ENCODE data around the gene KCNH1.

Gene KCNH1

DNA sequence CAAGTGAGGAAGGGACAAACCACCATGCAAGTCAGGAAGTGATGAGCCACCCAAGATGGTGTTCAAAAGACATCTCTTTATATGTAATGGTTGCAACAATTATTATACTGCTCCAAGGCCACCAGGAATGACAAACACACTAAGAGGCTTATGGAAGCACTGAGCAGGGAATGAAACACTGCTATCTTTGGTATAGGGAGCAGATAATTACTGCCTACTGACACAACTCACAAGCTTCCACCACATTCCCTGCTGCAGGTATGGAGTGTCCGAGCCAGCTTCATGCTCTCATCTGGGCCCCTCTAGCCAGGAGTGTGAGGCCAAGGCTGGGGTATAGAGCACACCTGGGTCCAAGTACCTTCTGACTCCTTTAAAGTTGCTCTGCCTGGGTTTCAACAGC is 433.9 kb downstream of the KCNH1 start:
- Histone ChIP-seq H3K27ac (ENCODE audit: insufficient read depth in 1 of 2, low read depth in 1 of 2, low read length in 2 of 2, poor library complexity in 1 of 2, severe bottlenecking in 2 of 2) (no peak overlapping the region), H3K9me3 (ENCODE audit: control extremely low read depth in 1 of 5, control insufficient read depth in 4 of 5, insufficient read depth in 2 of 5, low read depth in 1 of 5, low read length in 4 of 5) (no peaks in the 10 kb centered on the region), H3K36me3 (ENCODE audit: control insufficient read depth in 4 of 4, insufficient read depth in 4 of 4, low read length in 3 of 4) (no peaks in the 10 kb centered on the region), H3K27me3 (replicated peaks in 2 of 5; ENCODE audit: control insufficient read depth in 4 of 5, insufficient read depth in 5 of 5, low read length in 4 of 5) (no peaks in the 10 kb centered on the region), H3K4me3 (ENCODE audit: control insufficient read depth in 1 of 7, extremely low read depth in 1 of 7, insufficient read depth in 4 of 7, low read depth in 2 of 7, low read length in 6 of 7) (no peak overlapping the region), H3K4me1 (ENCODE audit: control extremely low read depth in 1 of 4, control insufficient read depth in 4 of 4, insufficient read depth in 4 of 4, low read length in 3 of 4) (no peaks in the 10 kb centered on the region)
- ChIA-PET CTCF (no interaction called here), POLR2A (no interaction called here)
- WGBS (ENCODE audit: insufficient coverage), result 100% methylated on average over 1 of the region's 1 CpG
- DNase-seq, result no peak

DNA sequence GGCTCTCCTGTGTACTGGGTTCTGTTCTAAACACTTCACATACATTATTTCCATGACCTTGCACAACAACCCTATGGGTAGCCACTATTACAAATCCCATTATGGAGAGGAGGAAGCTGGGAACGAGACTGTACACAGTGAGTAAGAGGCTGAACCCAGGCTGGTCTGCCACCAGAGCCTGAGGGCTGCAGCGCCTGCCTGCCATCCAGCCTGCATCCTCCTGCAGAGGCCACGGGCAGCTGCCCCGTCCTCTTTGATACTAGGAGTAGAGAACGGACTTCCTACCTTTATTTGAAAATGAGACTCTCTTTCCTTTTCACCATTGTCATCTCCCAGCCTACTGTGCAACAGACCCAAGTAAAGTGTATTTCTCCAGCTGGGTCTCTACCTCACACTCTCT is 435.3 kb downstream of the KCNH1 start:
- Histone ChIP-seq H3K36me3 (ENCODE audit: control insufficient read depth in 4 of 4, insufficient read depth in 4 of 4, low read length in 3 of 4) (no peaks in the 10 kb centered on the region), H3K4me1 (ENCODE audit: control extremely low read depth in 1 of 4, control insufficient read depth in 4 of 4, insufficient read depth in 4 of 4, low read length in 3 of 4) (no peaks in the 10 kb centered on the region), H3K4me3 (ENCODE audit: control insufficient read depth in 1 of 7, extremely low read depth in 1 of 7, insufficient read depth in 4 of 7, low read depth in 2 of 7, low read length in 6 of 7) (no peak overlapping the region), H3K27me3 (replicated peaks in 2 of 5; ENCODE audit: control insufficient read depth in 4 of 5, insufficient read depth in 5 of 5, low read length in 4 of 5) (no peaks in the 10 kb centered on the region), H3K27ac (ENCODE audit: insufficient read depth in 1 of 2, low read depth in 1 of 2, low read length in 2 of 2, poor library complexity in 1 of 2, severe bottlenecking in 2 of 2) (no peak overlapping the region), H3K9me3 (ENCODE audit: control extremely low read depth in 1 of 5, control insufficient read depth in 4 of 5, insufficient read depth in 2 of 5, low read depth in 1 of 5, low read length in 4 of 5) (no peaks in the 10 kb centered on the region)
- 100% methylated on average over 5 of the region's 5 CpGs for WGBS (ENCODE audit: insufficient coverage)
- ChIA-PET POLR2A (no interaction called here), CTCF (no interaction called here)
- no peak for DNase-seq

- ChIA-PET CTCF (no interaction called here), POLR2A (no interaction called here)
- no peak overlapping the region for H3K4me3 ChIP-seq (ENCODE audit: control insufficient read depth in 1 of 7, extremely low read depth in 1 of 7, insufficient read depth in 4 of 7, low read depth in 2 of 7, low read length in 6 of 7)
- H3K27me3 ChIP-seq (replicated peaks in 2 of 5; ENCODE audit: control insufficient read depth in 4 of 5, insufficient read depth in 5 of 5, low read length in 4 of 5), result no peaks in the 10 kb centered on the region
- H3K27ac ChIP-seq (ENCODE audit: insufficient read depth in 1 of 2, low read depth in 1 of 2, low read length in 2 of 2, poor library complexity in 1 of 2, severe bottlenecking in 2 of 2), result no peak overlapping the region
- H3K36me3 ChIP-seq (ENCODE audit: control insufficient read depth in 4 of 4, insufficient read depth in 4 of 4, low read length in 3 of 4), result no peaks in the 10 kb centered on the region
- DNase-seq, result no peak
- WGBS (ENCODE audit: insufficient coverage), result 97% methylated on average over 3 of the region's 3 CpGs
- H3K4me1 ChIP-seq (ENCODE audit: control extremely low read depth in 1 of 4, control insufficient read depth in 4 of 4, insufficient read depth in 4 of 4, low read length in 3 of 4), result peaks cover 0 to 11% (median 9%) of the 10 kb centered on the region in 4 experiments
- H3K9me3 ChIP-seq (ENCODE audit: control extremely low read depth in 1 of 5, control insufficient read depth in 4 of 5, insufficient read depth in 2 of 5, low read depth in 1 of 5, low read length in 4 of 5), result no peaks in the 10 kb centered on the region
These were observed 436.8 kb downstream of the KCNH1 start for GRCh38 chr1:210697185-210697584.

DNA sequence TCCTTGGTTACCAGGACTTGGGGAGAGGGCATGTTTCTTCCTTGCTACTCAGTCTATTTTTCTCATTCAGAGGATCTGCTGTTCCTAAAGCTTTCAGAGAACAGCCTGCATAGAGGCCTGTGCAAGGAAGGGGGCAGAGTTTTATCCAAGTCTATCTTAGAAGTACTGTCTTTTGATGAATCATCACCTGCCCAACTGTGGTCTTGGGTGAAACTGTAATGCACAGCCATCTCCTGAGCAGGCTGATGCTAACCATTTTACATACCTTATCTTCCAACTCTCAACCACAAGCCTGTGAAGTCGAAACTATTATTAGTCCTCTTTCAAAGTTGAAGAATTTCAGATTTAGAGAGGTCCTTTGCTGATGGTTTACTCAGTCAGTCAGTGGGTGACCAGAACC is 437.2 kb downstream of the KCNH1 start:
- CTCF ChIA-PET, result no interaction called here
- Histone ChIP-seq H3K27me3 (replicated peaks in 2 of 5; ENCODE audit: control insufficient read depth in 4 of 5, insufficient read depth in 5 of 5, low read length in 4 of 5) (no peaks in the 10 kb centered on the region), H3K9me3 (ENCODE audit: control extremely low read depth in 1 of 5, control insufficient read depth in 4 of 5, insufficient read depth in 2 of 5, low read depth in 1 of 5, low read length in 4 of 5) (no peaks in the 10 kb centered on the region), H3K36me3 (ENCODE audit: control insufficient read depth in 4 of 4, insufficient read depth in 4 of 4, low read length in 3 of 4) (no peaks in the 10 kb centered on the region), H3K27ac (ENCODE audit: insufficient read depth in 1 of 2, low read depth in 1 of 2, low read length in 2 of 2, poor library complexity in 1 of 2, severe bottlenecking in 2 of 2) (no peak overlapping the region), H3K4me3 (ENCODE audit: control insufficient read depth in 1 of 7, extremely low read depth in 1 of 7, insufficient read depth in 4 of 7, low read depth in 2 of 7, low read length in 6 of 7) (no peak overlapping the region), H3K4me1 (ENCODE audit: control extremely low read depth in 1 of 4, control insufficient read depth in 4 of 4, insufficient read depth in 4 of 4, low read length in 3 of 4) (peaks cover 0 to 15% (median 10%) of the 10 kb centered on the region in 4 experiments)
- POLR2A ChIA-PET, result no interaction called here
- DNase-seq, result peak in 2 of 3 donors; percentile 6 to 11
- WGBS (ENCODE audit: insufficient coverage), result no CpG with 5 or more reads among the region's 1 CpG

DNA sequence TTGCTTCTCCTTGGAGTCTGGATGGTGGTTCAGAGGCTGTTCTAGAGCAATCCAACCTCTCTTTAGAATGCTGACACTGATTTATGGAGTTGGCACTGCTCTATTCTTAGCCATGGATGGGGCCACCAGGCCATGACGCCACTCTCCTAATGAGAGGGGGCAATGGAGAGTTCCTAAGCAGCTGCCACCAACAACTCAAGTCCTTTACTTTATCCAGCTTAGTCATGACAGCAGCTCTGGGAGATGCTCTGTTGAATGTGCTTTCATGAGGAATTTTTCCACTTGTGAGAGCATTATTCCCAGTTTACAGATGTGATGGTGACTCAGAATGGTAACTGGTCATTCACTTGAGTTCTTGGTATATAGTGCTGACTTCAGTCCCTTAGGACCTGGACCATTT is 438.9 kb downstream of the KCNH1 start:
- no peaks in the 10 kb centered on the region for H3K36me3 ChIP-seq (ENCODE audit: control insufficient read depth in 4 of 4, insufficient read depth in 4 of 4, low read length in 3 of 4)
- ChIA-PET CTCF (no interaction called here), POLR2A (no interaction called here)
- WGBS (ENCODE audit: insufficient coverage), result 60% methylated on average over 1 of the region's 1 CpG
- H3K4me1 ChIP-seq (ENCODE audit: control extremely low read depth in 1 of 4, control insufficient read depth in 4 of 4, insufficient read depth in 4 of 4, low read length in 3 of 4), result peaks cover 0 to 15% (median 10%) of the 10 kb centered on the region in 4 experiments
- no peak overlapping the region for H3K27ac ChIP-seq (ENCODE audit: insufficient read depth in 1 of 2, low read depth in 1 of 2, low read length in 2 of 2, poor library complexity in 1 of 2, severe bottlenecking in 2 of 2)
- H3K27me3 ChIP-seq (replicated peaks in 2 of 5; ENCODE audit: control insufficient read depth in 4 of 5, insufficient read depth in 5 of 5, low read length in 4 of 5), result no peaks in the 10 kb centered on the region
- H3K9me3 ChIP-seq (ENCODE audit: control extremely low read depth in 1 of 5, control insufficient read depth in 4 of 5, insufficient read depth in 2 of 5, low read depth in 1 of 5, low read length in 4 of 5), result no peaks in the 10 kb centered on the region
- H3K4me3 ChIP-seq (ENCODE audit: control insufficient read depth in 1 of 7, extremely low read depth in 1 of 7, insufficient read depth in 4 of 7, low read depth in 2 of 7, low read length in 6 of 7), result no peak overlapping the region
- no peak for DNase-seq

DNA sequence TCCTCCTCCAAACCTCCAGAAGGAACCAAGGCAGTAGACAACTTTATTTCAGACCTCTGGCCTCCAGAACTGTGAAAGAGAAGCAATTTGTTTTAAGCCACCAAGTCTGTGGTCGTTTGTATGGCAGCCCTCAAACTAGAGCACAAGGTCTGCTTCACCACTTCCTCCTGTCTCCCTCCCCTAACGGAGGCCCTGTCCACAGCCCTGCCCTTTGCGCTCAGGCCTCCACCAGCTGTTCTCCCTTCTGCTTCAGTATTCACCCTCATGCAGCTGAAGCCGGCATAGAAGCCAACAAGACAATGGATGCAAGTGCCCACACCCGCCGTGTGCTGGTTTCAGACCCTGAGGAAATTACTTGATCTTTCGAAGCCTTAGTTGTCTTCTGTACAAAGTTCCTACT is 441.2 kb downstream of the KCNH1 start:
- H3K27me3 ChIP-seq (replicated peaks in 2 of 5; ENCODE audit: control insufficient read depth in 4 of 5, insufficient read depth in 5 of 5, low read length in 4 of 5), result no peaks in the 10 kb centered on the region
- H3K36me3 ChIP-seq (ENCODE audit: control insufficient read depth in 4 of 4, insufficient read depth in 4 of 4, low read length in 3 of 4), result no peaks in the 10 kb centered on the region
- no peaks in the 10 kb centered on the region for H3K9me3 ChIP-seq (ENCODE audit: control extremely low read depth in 1 of 5, control insufficient read depth in 4 of 5, insufficient read depth in 2 of 5, low read depth in 1 of 5, low read length in 4 of 5)
- H3K4me1 ChIP-seq (ENCODE audit: control extremely low read depth in 1 of 4, control insufficient read depth in 4 of 4, insufficient read depth in 4 of 4, low read length in 3 of 4), result peaks cover 0 to 15% (median 10%) of the 10 kb centered on the region in 4 experiments
- no peak overlapping the region for H3K27ac ChIP-seq (ENCODE audit: insufficient read depth in 1 of 2, low read depth in 1 of 2, low read length in 2 of 2, poor library complexity in 1 of 2, severe bottlenecking in 2 of 2)
- ChIA-PET POLR2A (no interaction called here), CTCF (no interaction called here)
- DNase-seq, result peak in 2 of 3 donors; percentile 56 to 65
- H3K4me3 ChIP-seq (ENCODE audit: control insufficient read depth in 1 of 7, extremely low read depth in 1 of 7, insufficient read depth in 4 of 7, low read depth in 2 of 7, low read length in 6 of 7), result no peak overlapping the region
- WGBS (ENCODE audit: insufficient coverage), result 26% methylated on average over 6 of the region's 7 CpGs

- DNase-seq, result no peak
- Histone ChIP-seq H3K27me3 (replicated peaks in 2 of 5; ENCODE audit: control insufficient read depth in 4 of 5, insufficient read depth in 5 of 5, low read length in 4 of 5) (no peaks in the 10 kb centered on the region), H3K27ac (ENCODE audit: insufficient read depth in 1 of 2, low read depth in 1 of 2, low read length in 2 of 2, poor library complexity in 1 of 2, severe bottlenecking in 2 of 2) (no peak overlapping the region), H3K36me3 (ENCODE audit: control insufficient read depth in 4 of 4, insufficient read depth in 4 of 4, low read length in 3 of 4) (no peaks in the 10 kb centered on the region), H3K9me3 (ENCODE audit: control extremely low read depth in 1 of 5, control insufficient read depth in 4 of 5, insufficient read depth in 2 of 5, low read depth in 1 of 5, low read length in 4 of 5) (no peaks in the 10 kb centered on the region), H3K4me3 (ENCODE audit: control insufficient read depth in 1 of 7, extremely low read depth in 1 of 7, insufficient read depth in 4 of 7, low read depth in 2 of 7, low read length in 6 of 7) (no peak overlapping the region), H3K4me1 (ENCODE audit: control extremely low read depth in 1 of 4, control insufficient read depth in 4 of 4, insufficient read depth in 4 of 4, low read length in 3 of 4) (peaks cover 0 to 15% (median 10%) of the 10 kb centered on the region in 4 experiments)
- ChIA-PET POLR2A (no interaction called here), CTCF (no interaction called here)
- WGBS (ENCODE audit: insufficient coverage), result 100% methylated on average over 4 of the region's 6 CpGs
These were observed 442.8 kb downstream of the KCNH1 start for GRCh38 chr1:210691039-210691610.

Measured in common myeloid progenitor, CD34-positive (primary cell).